A549 (cell line): ENCODE measurements around the gene PRSS27.

Experiments
- CTCF ChIP-seq: fragments of >200 bp; sonication (Bioruptor Twin); formaldehyde crosslinking; IDR thresholded peaks from 3 replicates; pipeline ENCODE4 v1.5.1; 2016
- EP300 ChIP-seq, 2 experiments: fragments of >200 bp; sonication (Bioruptor Twin); formaldehyde crosslinking; IDR thresholded peaks; 2 replicates in 1 of 2; 3 replicates in 1 of 2; pipeline ENCODE4 v1.6.1; 2016 to 2017
- FOSL2 ChIP-seq, 2 experiments: fragments of 450-650 bp in 1 of 2; fragments of >200 bp in 1 of 2; sonication (Bioruptor Twin) in 1 of 2; formaldehyde crosslinking; IDR thresholded peaks; 2 replicates each; pipeline versions ENCODE4 v1.5.0 to v1.6.1; 2016 to 2020; ENCODE audit warnings: mild to moderate bottlenecking in 1 of 2, moderate library complexity in 1 of 2
- GATA3 ChIP-seq: IDR thresholded peaks from 2 replicates; pipeline ENCODE4 v1.6.1; 2012; ENCODE audit warnings: borderline replicate concordance
- HOXA7 ChIP-seq: fragments of 250-450 bp; sonication (Bioruptor Pico); IDR thresholded peaks from 2 replicates; pipeline ENCODE4 v1.5.0; 2020; ENCODE audit warnings: mild to moderate bottlenecking, moderate library complexity
- JUN ChIP-seq, 2 experiments: fragments of >200 bp; sonication (Bioruptor Twin); formaldehyde crosslinking; IDR thresholded peaks; 2 replicates in 1 of 2; 3 replicates in 1 of 2; pipeline ENCODE4 v1.6.1; 2016 to 2017
- MAFK ChIP-seq: fragments of 450-650 bp; IDR thresholded peaks from 2 replicates; pipeline ENCODE4 v1.6.1; 2014; ENCODE audit not compliant: partially characterized antibody
- MAZ ChIP-seq: fragments of 150-350 bp; IDR thresholded peaks from 2 replicates; pipeline ENCODE4 v1.6.1; 2014; ENCODE audit warnings: antibody characterized with exemption, low read depth, low read length, borderline replicate concordance
- MYC ChIP-seq: IDR thresholded peaks from 2 replicates; pipeline ENCODE4 v1.6.1; 2012; ENCODE audit warnings: mild to moderate bottlenecking, inconsistent platforms, low read length, improper control_type of control experiment, borderline replicate concordance
- RAD21 ChIP-seq, 2 experiments: fragments of >200 bp in 1 of 2; sonication (Bioruptor Twin) in 1 of 2; formaldehyde crosslinking in 1 of 2; IDR thresholded peaks in 1 of 2; conservative IDR thresholded peaks in 1 of 2; 2 replicates in 1 of 2; 3 replicates in 1 of 2; pipeline ENCODE4 v1.6.1; 2012 to 2018; ENCODE audit warnings: inconsistent platforms in 1 of 2
- REST ChIP-seq: fragments of 200-600 bp; sonication (generic); IDR thresholded peaks from 2 replicates; pipeline ENCODE4 v1.6.1; 2016; ENCODE audit warnings: antibody characterized with exemption, mild to moderate bottlenecking, moderate library complexity
- RNF2 ChIP-seq: fragments of 200-600 bp; sonication (generic); IDR thresholded peaks from 2 replicates; pipeline ENCODE4 v1.6.1; 2016; ENCODE audit warnings: low read depth, mild to moderate bottlenecking, antibody characterized with exemption, moderate library complexity, borderline replicate concordance

- TF ChIP-seq JUN (IDR thresholded peaks at IDR 0.05) (no peak), CTCF (no peak), EP300 (IDR thresholded peaks at IDR 0.05) (no peak), RNF2 (no peak), MAFK (no peak), FOSL2 (IDR thresholded peaks at IDR 0.05) (no peak), FOSL2 (CRISPR knock-in tag; IDR thresholded peaks at IDR 0.05) (no peak), MAZ (no peak), REST (no peak), RAD21 (conservative IDR thresholded peaks at IDR 0.05 in 1 of 2, IDR thresholded peaks at IDR 0.05 in 1 of 2) (no peak), MYC (no peak), HOXA7 (no peak), GATA3 (no peak)
Measured at GRCh38 chr16:2767140-2767731, 47.2 kb upstream of the PRSS27 start.
